ENCODE measurements around the gene USP13.

USP13 gene

GRCh38 chr3:179695672-179696313, 43.0 kb downstream of the USP13 start:
- Mint-ChIP-seq H3K36me3 (ENCODE audit: low read depth) (peaks cover 8% of the 10 kb centered on the region), H3K4me3 (no peak overlapping the region), H3K4me1 (ENCODE audit: low read depth) (peaks cover 11% of the 10 kb centered on the region), H3K9me3 (no peaks in the 10 kb centered on the region), H3K27me3 (ENCODE audit: low read depth) (no peaks in the 10 kb centered on the region), H3K27ac (no peak overlapping the region)
- no peak for DNase-seq (ENCODE audit: low spot score)

GRCh38 chr3:179697736-179698332, 45.0 kb downstream of the USP13 start:
- no peak for DNase-seq (ENCODE audit: low spot score)
- H3K4me1 Mint-ChIP-seq (ENCODE audit: low read depth), result peaks cover 11% of the 10 kb centered on the region
- H3K9me3 Mint-ChIP-seq, result no peaks in the 10 kb centered on the region
- peaks cover 3% of the 10 kb centered on the region for H3K36me3 Mint-ChIP-seq (ENCODE audit: low read depth)
- H3K4me3 Mint-ChIP-seq, result no peak overlapping the region
- no peak overlapping the region for H3K27ac Mint-ChIP-seq
- H3K27me3 Mint-ChIP-seq (ENCODE audit: low read depth), result no peaks in the 10 kb centered on the region

GRCh38 chr3:179700716-179701115, 47.9 kb downstream of the USP13 start:
- no peak overlapping the region for H3K4me3 Mint-ChIP-seq

GRCh38 chr3:179701176-179701827, 48.5 kb downstream of the USP13 start:
- no peaks in the 10 kb centered on the region for H3K27me3 Mint-ChIP-seq (ENCODE audit: low read depth)
- no peak overlapping the region for H3K27ac Mint-ChIP-seq
- peaks cover 11% of the 10 kb centered on the region for H3K4me1 Mint-ChIP-seq (ENCODE audit: low read depth)
- H3K9me3 Mint-ChIP-seq, result no peaks in the 10 kb centered on the region
- H3K4me3 Mint-ChIP-seq, result no peak overlapping the region
- DNase-seq (ENCODE audit: low spot score), result no peak
- peaks cover 3% of the 10 kb centered on the region for H3K36me3 Mint-ChIP-seq (ENCODE audit: low read depth)

More at GRCh38 chr3:179700716-179701115, 47.9 kb downstream of the USP13 start:
- Mint-ChIP-seq H3K36me3 (ENCODE audit: low read depth) (peaks cover 3% of the 10 kb centered on the region), H3K9me3 (no peaks in the 10 kb centered on the region), H3K27me3 (ENCODE audit: low read depth) (no peaks in the 10 kb centered on the region), H3K4me1 (ENCODE audit: low read depth) (peaks cover 11% of the 10 kb centered on the region), H3K27ac (no peak overlapping the region)
- DNase-seq (ENCODE audit: low spot score), result no peak

- H3K36me3 Mint-ChIP-seq (ENCODE audit: low read depth), result peaks cover 4% of the 10 kb centered on the region
- H3K27me3 Mint-ChIP-seq (ENCODE audit: low read depth), result no peaks in the 10 kb centered on the region
- DNase-seq (ENCODE audit: low spot score), result no peak
- H3K27ac Mint-ChIP-seq, result no peak overlapping the region
- no peak overlapping the region for H3K4me3 Mint-ChIP-seq
- peaks cover 9% of the 10 kb centered on the region for H3K4me1 Mint-ChIP-seq (ENCODE audit: low read depth)
- H3K9me3 Mint-ChIP-seq, result no peaks in the 10 kb centered on the region
Measured at GRCh38 chr3:179702271-179702947, 49.6 kb downstream of the USP13 start.

GRCh38 chr3:179703816-179704215, 51.0 kb downstream of the USP13 start:
- Mint-ChIP-seq H3K4me1 (ENCODE audit: low read depth) (no peaks in the 10 kb centered on the region), H3K36me3 (ENCODE audit: low read depth) (peaks cover 8% of the 10 kb centered on the region), H3K9me3 (no peaks in the 10 kb centered on the region), H3K4me3 (no peak overlapping the region), H3K27ac (no peak overlapping the region), H3K27me3 (ENCODE audit: low read depth) (no peaks in the 10 kb centered on the region)
- no peak for DNase-seq (ENCODE audit: low spot score)

GRCh38 chr3:179706233-179706632, 53.4 kb downstream of the USP13 start:
- Mint-ChIP-seq H3K9me3 (no peaks in the 10 kb centered on the region), H3K27me3 (ENCODE audit: low read depth) (no peaks in the 10 kb centered on the region), H3K27ac (no peak overlapping the region), H3K4me3 (no peak overlapping the region), H3K36me3 (ENCODE audit: low read depth) (peaks cover 12% of the 10 kb centered on the region), H3K4me1 (ENCODE audit: low read depth) (no peaks in the 10 kb centered on the region)
- no peak for DNase-seq (ENCODE audit: low spot score)

- Mint-ChIP-seq H3K36me3 (ENCODE audit: low read depth) (peaks cover 9% of the 10 kb centered on the region), H3K9me3 (no peaks in the 10 kb centered on the region), H3K27me3 (ENCODE audit: low read depth) (no peaks in the 10 kb centered on the region), H3K4me1 (ENCODE audit: low read depth) (no peaks in the 10 kb centered on the region), H3K4me3 (no peak overlapping the region), H3K27ac (no peak overlapping the region)
- DNase-seq (ENCODE audit: low spot score), result no peak
Measured at GRCh38 chr3:179710079-179710478, 57.2 kb downstream of the USP13 start.

GRCh38 chr3:179713643-179714090, 60.8 kb downstream of the USP13 start:
- Mint-ChIP-seq H3K27me3 (ENCODE audit: low read depth) (no peaks in the 10 kb centered on the region), H3K9me3 (no peaks in the 10 kb centered on the region), H3K4me1 (ENCODE audit: low read depth) (peaks cover 2% of the 10 kb centered on the region), H3K36me3 (ENCODE audit: low read depth) (peaks cover 4% of the 10 kb centered on the region), H3K4me3 (no peak overlapping the region), H3K27ac (no peak overlapping the region)
- no peak for DNase-seq (ENCODE audit: low spot score)

- Mint-ChIP-seq H3K9me3 (no peaks in the 10 kb centered on the region), H3K27me3 (ENCODE audit: low read depth) (no peaks in the 10 kb centered on the region), H3K4me1 (ENCODE audit: low read depth) (peaks cover 2% of the 10 kb centered on the region), H3K27ac (no peak overlapping the region), H3K36me3 (ENCODE audit: low read depth) (peaks cover 2% of the 10 kb centered on the region), H3K4me3 (no peak overlapping the region)
- DNase-seq (ENCODE audit: low spot score), result no peak
Measured at GRCh38 chr3:179715582-179715981, 62.7 kb downstream of the USP13 start.

- no peak overlapping the region for H3K27ac Mint-ChIP-seq
- DNase-seq (ENCODE audit: low spot score), result no peak
- H3K4me1 Mint-ChIP-seq (ENCODE audit: low read depth), result peaks cover 2% of the 10 kb centered on the region
- no peak overlapping the region for H3K4me3 Mint-ChIP-seq
- H3K9me3 Mint-ChIP-seq, result no peaks in the 10 kb centered on the region
- peaks cover under 1% of the 10 kb centered on the region for H3K36me3 Mint-ChIP-seq (ENCODE audit: low read depth)
- H3K27me3 Mint-ChIP-seq (ENCODE audit: low read depth), result no peaks in the 10 kb centered on the region
Measured at GRCh38 chr3:179716226-179716625, 63.4 kb downstream of the USP13 start.

GRCh38 chr3:179716811-179717210, 64.0 kb downstream of the USP13 start:
- peaks cover 2% of the 10 kb centered on the region for H3K4me1 Mint-ChIP-seq (ENCODE audit: low read depth)
- H3K27ac Mint-ChIP-seq, result no peak overlapping the region
- H3K27me3 Mint-ChIP-seq (ENCODE audit: low read depth), result no peaks in the 10 kb centered on the region
- DNase-seq (ENCODE audit: low spot score), result no peak
- no peaks in the 10 kb centered on the region for H3K9me3 Mint-ChIP-seq
- H3K36me3 Mint-ChIP-seq (ENCODE audit: low read depth), result peaks cover 4% of the 10 kb centered on the region
- no peak overlapping the region for H3K4me3 Mint-ChIP-seq

- Mint-ChIP-seq H3K9me3 (no peaks in the 10 kb centered on the region), H3K27me3 (ENCODE audit: low read depth) (no peaks in the 10 kb centered on the region), H3K27ac (no peak overlapping the region), H3K4me3 (no peak overlapping the region), H3K36me3 (ENCODE audit: low read depth) (peaks cover 4% of the 10 kb centered on the region), H3K4me1 (ENCODE audit: low read depth) (peaks cover 2% of the 10 kb centered on the region)
- no peak for DNase-seq (ENCODE audit: low spot score)
Measured at GRCh38 chr3:179717219-179717618, 64.4 kb downstream of the USP13 start.

Data from T-helper 2 cell treated with Interferon-gamma antibody and Interleukin-4, amounts not matched to agents 5 μg/mL and 100 μg/mL, for 36 hours (primary cell).